H1 (cell line): ENCODE measurements around the gene MMS22L. TPM values are rescaled to one million over a fixed set of nuclear protein-coding genes. Genes with fewer than 3 reads are reported as not detected.

ENCODE experiments used
- CTCF ChIA-PET: fragments of 300-600 bp; sonication (Branson Sonifier 250); formaldehyde crosslinking; loops from one replicate; lab custom pipeline; 2021; ENCODE audit not compliant: partially characterized antibody; lab: Charles Lee
- POLR2A ChIA-PET: fragments of 300-600 bp; sonication (Branson Sonifier 250); formaldehyde crosslinking; loops from one replicate; lab custom pipeline; 2021; ENCODE audit warnings: inconsistent platforms; ENCODE audit not compliant: partially characterized antibody; lab: Charles Lee
- DNase-seq, 2 experiments: peaks; one replicate each; pipeline versions ENCODE4 v3.0.0 to v3.0.0-alpha.2; 2010 to 2022; ENCODE audit warnings: low spot score in 2 of 2, low read depth in 1 of 2, mixed read lengths in 1 of 2
- FAIRE-seq: peaks from 2 replicates; lab custom pipeline; 2011; peaks lifted over from hg19 to GRCh38; lab: Jason Lieb, UNC
- H2AFZ ChIP-seq: 2 replicates; pipeline ENCODE4 v1.8.1; 2012; ENCODE audit warnings: low read length, inconsistent platforms
- H2AK5ac ChIP-seq: 2 replicates; pipeline ENCODE4 v1.6.1; 2013; ENCODE audit warnings: low read depth, low read length
- H2BK120ac ChIP-seq: replicated peaks from 2 replicates; pipeline ENCODE3; 2013; ENCODE audit warnings: low read depth, low read length, inconsistent platforms
- H2BK12ac ChIP-seq: 2 replicates; pipeline ENCODE4 v1.6.1; 2013; ENCODE audit warnings: low read depth, low read length
- H2BK15ac ChIP-seq: 2 replicates; pipeline ENCODE4 v1.6.1; 2013; ENCODE audit warnings: low read length
- H2BK20ac ChIP-seq: 2 replicates; pipeline ENCODE4 v1.6.1; 2013; ENCODE audit warnings: low read length
- H2BK5ac ChIP-seq: 2 replicates; pipeline ENCODE4 v1.6.1; 2013; ENCODE audit warnings: low read depth, low read length
- H3K14ac ChIP-seq: 2 replicates; pipeline ENCODE4 v1.6.1; 2013; ENCODE audit warnings: inconsistent platforms; ENCODE audit not compliant: insufficient read length
- H3K18ac ChIP-seq: 2 replicates; pipeline ENCODE4 v1.6.1; 2013; ENCODE audit warnings: low read length; ENCODE audit errors: extremely low read depth
- H3K23ac ChIP-seq: 2 replicates; pipeline ENCODE4 v1.6.1; 2013; ENCODE audit warnings: inconsistent platforms; ENCODE audit not compliant: insufficient read length
- H3K23me2 ChIP-seq: 2 replicates; pipeline ENCODE4 v1.6.1; 2013; ENCODE audit warnings: low read depth, low read length
- H3K27ac ChIP-seq: 2 replicates; pipeline ENCODE4 v1.6.1; 2011; ENCODE audit warnings: low read depth, low read length, inconsistent platforms
- H3K27me3 ChIP-seq, 4 experiments: replicated peaks in 1 of 4; 1 replicate in 1 of 4; 2 replicates in 3 of 4; pipeline versions ENCODE4 v1.6.1 to v1.8.1; 2011 to 2013; ENCODE audit warnings: low read length in 3 of 4, mild to moderate bottlenecking in 3 of 4, inconsistent platforms in 2 of 4, mixed read lengths in 2 of 4, moderate library complexity in 1 of 4; ENCODE audit not compliant: control insufficient read depth in 3 of 4, insufficient read depth in 3 of 4; ENCODE audit errors: extremely low read depth in 1 of 4
- H3K36me3 ChIP-seq, 4 experiments: 2 replicates each; pipeline versions ENCODE4 v1.6.1 to v1.8.1; 2011 to 2013; ENCODE audit warnings: mild to moderate bottlenecking in 4 of 4, low read length in 3 of 4, moderate library complexity in 2 of 4, control low read depth in 1 of 4, inconsistent platforms in 1 of 4; ENCODE audit not compliant: insufficient read depth in 4 of 4, control insufficient read depth in 2 of 4
- H3K4ac ChIP-seq: replicated peaks from 2 replicates; pipeline ENCODE3; 2013; ENCODE audit warnings: low read length, low read depth, mixed read lengths, inconsistent platforms; ENCODE audit not compliant: insufficient read length
- H3K4me1 ChIP-seq, 4 experiments: replicated peaks in 1 of 4; 1 replicate in 1 of 4; 2 replicates in 3 of 4; pipeline versions ENCODE4 v1.6.1 to v1.8.1; 2011 to 2013; ENCODE audit warnings: low read length in 3 of 4, inconsistent platforms in 2 of 4, mixed read lengths in 1 of 4; ENCODE audit not compliant: insufficient read depth in 4 of 4, control insufficient read depth in 3 of 4
- H3K4me2 ChIP-seq, 2 experiments: 2 replicates each; pipeline versions ENCODE4 v1.6.1 to v1.8.1; 2011 to 2013; ENCODE audit warnings: low read depth in 2 of 2, low read length in 2 of 2, control low read depth in 1 of 2, inconsistent platforms in 1 of 2, mild to moderate bottlenecking in 1 of 2; ENCODE audit not compliant: insufficient read depth in 1 of 2
- H3K4me3 ChIP-seq, 4 experiments: fragments of 200-600, 300-600 bp in 1 of 4; sonication (generic), shearing (Covaris generic), sonication (Bioruptor Twin) in 1 of 4; 2 replicates each; pipeline versions ENCODE4 v1.5.1 to v1.8.1; 2011 to 2016; ENCODE audit warnings: low read length in 4 of 4, low read depth in 3 of 4, control low read depth in 2 of 4, inconsistent platforms in 2 of 4, mild to moderate bottlenecking in 2 of 4, mixed read lengths in 1 of 4, moderate library complexity in 1 of 4; ENCODE audit not compliant: insufficient read depth in 2 of 4; ENCODE audit errors: extremely low read depth in 1 of 4
- H3K56ac ChIP-seq: replicated peaks from 2 replicates; pipeline ENCODE3; 2013; ENCODE audit warnings: low read depth, mild to moderate bottlenecking, mixed read lengths, low read length, inconsistent platforms; ENCODE audit not compliant: insufficient read length
- H3K79me1 ChIP-seq: 2 replicates; pipeline ENCODE4 v1.6.1; 2013; ENCODE audit warnings: low read depth, low read length, control low read depth
- H3K79me2 ChIP-seq, 2 experiments: 2 replicates each; pipeline versions ENCODE4 v1.6.1 to v1.8.1; 2012 to 2013; ENCODE audit warnings: low read length in 2 of 2, mild to moderate bottlenecking in 2 of 2, inconsistent platforms in 1 of 2; ENCODE audit not compliant: insufficient read depth in 2 of 2, control insufficient read depth in 1 of 2
- H3K9ac ChIP-seq, 4 experiments: replicated peaks in 1 of 4; 1 replicate in 1 of 4; 2 replicates in 3 of 4; pipeline versions ENCODE4 v1.6.1 to v1.8.1; 2011 to 2013; ENCODE audit warnings: low read depth in 3 of 4, low read length in 3 of 4, control low read depth in 2 of 4, mild to moderate bottlenecking in 2 of 4, moderate library complexity in 2 of 4, inconsistent platforms in 1 of 4; ENCODE audit errors: extremely low read depth in 1 of 4
- H3K9me3 ChIP-seq, 2 experiments: 2 replicates each; pipeline versions ENCODE4 v1.6.1 to v1.8.1; 2012 to 2013; ENCODE audit warnings: mild to moderate bottlenecking in 2 of 2, moderate library complexity in 2 of 2, control low read depth in 1 of 2, inconsistent platforms in 1 of 2, low read depth in 1 of 2, low read length in 1 of 2, mixed read lengths in 1 of 2; ENCODE audit not compliant: insufficient read depth in 2 of 2
- H4K20me1 ChIP-seq, 2 experiments: replicated peaks in 1 of 2; 2 replicates each; pipeline versions ENCODE3 to v1.8.1; 2011 to 2013; ENCODE audit warnings: inconsistent platforms in 2 of 2, low read length in 2 of 2, mild to moderate bottlenecking in 1 of 2; ENCODE audit not compliant: insufficient read depth in 2 of 2, control insufficient read depth in 1 of 2
- H4K5ac ChIP-seq: 2 replicates; pipeline ENCODE4 v1.6.1; 2013; ENCODE audit warnings: low read length, low read depth, mixed read lengths, inconsistent platforms; ENCODE audit not compliant: insufficient read length
- H4K8ac ChIP-seq: 2 replicates; pipeline ENCODE4 v1.8.0; 2013; ENCODE audit warnings: mild to moderate bottlenecking, moderate library complexity, low read length, inconsistent platforms; ENCODE audit not compliant: insufficient read depth; ENCODE audit errors: extremely low read depth
- H4K91ac ChIP-seq: replicated peaks from 2 replicates; pipeline ENCODE3; 2013; ENCODE audit warnings: low read length, mixed read lengths, inconsistent platforms; ENCODE audit not compliant: insufficient read length
- CBX8 ChIP-seq: fragments of 300-800, 300-1000 bp; sonication (generic); IDR thresholded peaks from 2 replicates; pipeline ENCODE4 v1.7.1; 2016; ENCODE audit warnings: low read depth, low read length, borderline replicate concordance
- FOSL1 ChIP-seq: IDR thresholded peaks from 2 replicates; pipeline ENCODE4 v1.6.1; 2011; ENCODE audit warnings: mild to moderate bottlenecking, low read depth, low read length, moderate library complexity; ENCODE audit not compliant: insufficient read depth
- GTF2F1 ChIP-seq: IDR thresholded peaks from 2 replicates; pipeline ENCODE4 v1.6.1; 2012; ENCODE audit warnings: low read depth, low read length, improper control_type of control experiment, borderline replicate concordance
- RAD21 ChIP-seq, 2 experiments: IDR thresholded peaks in 1 of 2; conservative IDR thresholded peaks in 1 of 2; 2 replicates each; pipeline ENCODE4 v1.6.1; 2011; ENCODE audit warnings: low read depth in 2 of 2, low read length in 2 of 2, improper control_type of control experiment in 1 of 2, inconsistent platforms in 1 of 2, mild to moderate bottlenecking in 1 of 2, moderate library complexity in 1 of 2
- RBBP5 ChIP-seq: IDR thresholded peaks from 2 replicates; pipeline ENCODE4 v1.7.1; 2012; ENCODE audit warnings: low read depth, mild to moderate bottlenecking, inconsistent platforms, low read length, moderate library complexity, borderline replicate concordance
- TAF7 ChIP-seq: optimal IDR thresholded peaks from 2 replicates; pipeline ENCODE3; 2011; ENCODE audit warnings: low read depth, mild to moderate bottlenecking, inconsistent platforms, low read length, moderate library complexity, borderline replicate concordance
- WGBS, 2 experiments: shearing (Covaris generic) in 1 of 2; methylation state at CpG; one replicate each; pipeline versions ENCODE4 v1.1.6 to v1.1.7; 2013 to 2015; ENCODE audit warnings: low lambda C conversion rate in 2 of 2, mixed read lengths in 2 of 2, inconsistent platforms in 1 of 2, low coverage in 1 of 2, missing lambda C conversion rate in 1 of 2; ENCODE audit not compliant: insufficient replicate concordance in 2 of 2, insufficient coverage in 1 of 2, insufficient read length in 1 of 2; ENCODE audit errors: extremely low coverage in 1 of 2, missing lambda C conversion rate in 1 of 2; 5-methylcytosine and 5-hydroxymethylcytosine counted together
- polyA plus RNA-seq, 7 experiments: library from polyadenylated mRNA; depleted of rRNA in 3 of 7; stranded (reverse) in 5 of 7; unstranded in 2 of 7; fragments of >200 nt in 5 of 7; fragments of 200-250 nt in 2 of 7; gene quantifications; 1 replicate in 5 of 7; 2 replicates in 1 of 7; 4 replicates in 1 of 7; pipeline versions ENCODE4 v1.2.1 to v1.2.3, GENCODE V29; 2011 to 2013; ENCODE audit warnings: missing spikeins in 2 of 7, mixed read lengths in 2 of 7
- total RNA-seq: library from RNA; stranded (reverse); fragmentation: NEBNext Ultra II Directional; extraction: Animal tissue kit (Norgen Biotek cat#: 25700); gene quantifications from 2 replicates; pipeline ENCODE4 v1.2.1, GENCODE V29; 2021

Gene MMS22L
- total and polyA plus RNA-seq, 2 of the 8 experiments (the other 6 are each of a cell fraction or from before 2014, with no cell fraction given): 11.1 to 32.6 TPM

DNA sequence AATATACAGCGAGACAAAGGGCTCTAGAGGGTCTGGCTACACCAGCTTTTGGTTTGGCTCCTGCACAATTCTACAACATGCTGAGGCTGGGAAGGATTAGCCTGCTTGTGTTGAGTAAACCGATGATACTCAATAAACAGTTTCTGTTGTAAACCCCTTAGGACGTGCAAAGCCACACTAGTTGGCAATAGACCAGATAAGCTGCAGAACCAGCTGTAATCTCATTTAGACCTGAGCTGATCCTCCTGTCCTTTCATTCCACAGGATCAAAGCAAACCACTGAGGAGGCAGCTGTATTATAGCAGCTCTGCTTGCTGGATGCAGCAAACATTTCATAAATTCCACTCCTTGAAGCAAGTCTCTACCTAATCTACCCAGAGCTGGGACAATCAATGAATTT is 79.7 kb downstream of the MMS22L start:
- Histone ChIP-seq H2BK5ac (no peak overlapping the region), H3K79me1 (no peaks in the 10 kb centered on the region; the same call in 1 of the 2 replicates), H3K23me2 (no peaks in the 10 kb centered on the region), H4K91ac (no peak overlapping the region), H3K36me3 (no peaks in the 10 kb centered on the region), H2BK15ac (no peak overlapping the region), H3K27me3 (no peaks in the 10 kb centered on the region), H3K9me3 (no peaks in the 10 kb centered on the region), H2BK12ac (no peak overlapping the region), H4K8ac (no peak overlapping the region), H2AK5ac (no peak overlapping the region), H3K4me1 (peaks cover 0 to 3% (median 0%) of the 10 kb centered on the region in 4 experiments; a peak in 2 of 7 replicates), H4K20me1 (peaks cover 0 to 2% of the 10 kb centered on the region in 2 experiments), H3K56ac (no peak overlapping the region), H3K4me3 (no peak overlapping the region), H3K23ac (no peak overlapping the region), H3K18ac (no peak overlapping the region), H3K4ac (no peak overlapping the region), H2AFZ (no peak overlapping the region), H3K9ac (no peak overlapping the region), H2BK120ac (no peak overlapping the region), H3K4me2 (no peak overlapping the region), H3K14ac (no peak overlapping the region), H2BK20ac (no peak overlapping the region), H3K27ac (no peak overlapping the region), H4K5ac (no peak overlapping the region), H3K79me2 (peaks cover 0 to 13% of the 10 kb centered on the region in 2 experiments; a peak in 2 of 4 replicates)
- DNase-seq (no peak), FAIRE-seq (no peak)
- ChIA-PET POLR2A (interaction anchor here (1.4 kb wide), 1 partner anchor 54 kb away, joined by 4 read pairs; no protein-coding TSS in a partner anchor), CTCF (interaction anchor here (0.5 to 8.0 kb wide), 4 partner anchors 13 to 237 kb away, joined by 3 to 57 read pairs (median 16); no protein-coding TSS in a partner anchor)
- TF ChIP-seq RAD21 (IDR thresholded peaks at IDR 0.05 in 1 of 2, conservative IDR thresholded peaks at IDR 0.05 in 1 of 2; ENCODE audit: low read depth in 2 of 2, low read length in 2 of 2): no peak
- TF ChIP-seq GTF2F1: no peak
- no peak for TF ChIP-seq CBX8
- no peak for TF ChIP-seq FOSL1
- no peak for TF ChIP-seq RBBP5
- no peak for TF ChIP-seq TAF7
- WGBS, 2 experiments: 91% methylated on average over 3 of the region's 3 CpGs; no CpG with 5 or more reads in 1 of the 2 experiments
